Measurements from ENCODE around the gene CEP131. TPM values are rescaled to one million over a fixed set of nuclear protein-coding genes. Genes with fewer than 3 reads are reported as not detected.

CEP131 gene
- total and polyA plus RNA-seq, 2 of the 4 experiments (the other 2 are of a cell fraction): 4.8 to 9.6 TPM

GRCh38 chr17:81259058-81259605, 36.4 kb upstream of the CEP131 start:
- ATAC-seq (ENCODE audit: low read depth) (no peak), DNase-seq (no peak)
- Histone ChIP-seq H3K9ac (ENCODE audit: low read depth, low read length) (no peak overlapping the region), H4K91ac (ENCODE audit: insufficient read depth, low read depth, low read length) (no peak overlapping the region), H2BK5ac (ENCODE audit: low read depth, low read length, poor library complexity, severe bottlenecking) (no peak overlapping the region), H3K9me1 (ENCODE audit: insufficient read depth, low read length) (no peaks in the 10 kb centered on the region), H3K4me1 (ENCODE audit: control insufficient read depth, insufficient read depth, low read length) (peaks cover 12% of the 10 kb centered on the region), H2AK9ac (replicated peaks; ENCODE audit: low read depth, low read length, poor library complexity) (no peak overlapping the region), H3K27ac (ENCODE audit: insufficient read depth, low read length) (no peak overlapping the region), H3K79me1 (ENCODE audit: low read depth in 1 of 2, low read length in 2 of 2) (peaks cover 2 to 7% of the 10 kb centered on the region in 2 experiments; a peak in 3 of 4 replicates), H2AK5ac (ENCODE audit: low read depth, low read length) (no peak overlapping the region), H3K9me3 (ENCODE audit: control insufficient read depth, insufficient read depth, low read length) (no peaks in the 10 kb centered on the region), H3K23ac (ENCODE audit: low read depth, low read length) (no peak overlapping the region), H3K18ac (ENCODE audit: low read depth, low read length) (no peak overlapping the region), H4K8ac (ENCODE audit: low read depth in 2 of 2, low read length in 2 of 2) (no peak overlapping the region), H4K5ac (ENCODE audit: low read depth, low read length) (no peak overlapping the region), H2BK20ac (ENCODE audit: low read depth, low read length) (no peak overlapping the region), H3K36me3 (ENCODE audit: control insufficient read depth, insufficient read depth, low read length) (peaks cover 50% of the 10 kb centered on the region), H2BK120ac (ENCODE audit: low read depth, low read length) (no peak overlapping the region), H3K4me3 (ENCODE audit: insufficient read depth, low read depth, low read length) (no peak overlapping the region), H3K4me2 (ENCODE audit: low read depth, low read length) (no peak overlapping the region), H3K27me3 (ENCODE audit: control insufficient read depth, insufficient read depth, low read length) (no peaks in the 10 kb centered on the region), H3K14ac (replicated peaks; ENCODE audit: low read depth, low read length) (no peak overlapping the region), H3K56ac (ENCODE audit: extremely low read depth, insufficient read depth, low read length) (no peak overlapping the region), H4K20me1 (ENCODE audit: insufficient read depth, low read length) (peaks cover 10% of the 10 kb centered on the region), H3K4ac (ENCODE audit: low read depth, low read length) (no peak overlapping the region), H2AFZ (replicated peaks; ENCODE audit: low read length, poor library complexity) (no peak overlapping the region), H2BK15ac (ENCODE audit: low read depth, low read length) (no peak overlapping the region)
- in situ Hi-C loops (cut with MboI; ENCODE audit: low sequenced_read_pairs) (loop anchor here (5.0 kb wide), 1 partner anchor 223 kb away; no protein-coding TSS in a partner anchor), intact Hi-C loops (cut with micrococcal nuclease) (no loop called here), dilution Hi-C loops (cut with HindIII; ENCODE audit: low sequenced_read_pairs, unreplicated experiment) (no loop called here)
- no TSS peak for BruUV-seq (replicated peaks)
- TF ChIP-seq RCOR1 (IDR thresholded peaks at IDR 0.05; ENCODE audit: insufficient replicate concordance, low read length): no peak
- 91% methylated on average over 13 of the region's 23 CpGs; no CpG with 5 or more reads in 1 of the 2 experiments for WGBS, 2 experiments (ENCODE audit: extremely low coverage in 2 of 2, insufficient read length in 1 of 2)
- POLR2A ChIA-PET (ENCODE audit: unreplicated experiment): interaction anchor here (0.5 kb wide), 1 partner anchor 36 kb away, joined by 5 read pairs; the partner anchor contains the start of gene SLC38A10
- CTCF ChIA-PET: interaction anchor here (0.9 kb wide), 1 partner anchor 9 kb away, joined by 3 read pairs; no protein-coding TSS in a partner anchor

Data from IMR-90 (cell line).